ENCODE data around the gene SIRPA.
"Not testable (repeated sequence)": the region's sequence is repeated elsewhere in the genome, so short reads cannot be mapped to it uniquely, and the experiment has no call there.

SIRPA gene

GRCh38 chr20:1906361-1907051 is 11.3 kb downstream of the SIRPA start:
- DNase-seq (ENCODE audit: low spot score) (peak; percentile 5), FAIRE-seq (no peak)

- peak; percentile 86 for FAIRE-seq
- DNase-seq (ENCODE audit: low spot score), result peak; percentile 84
These were observed 12.4 kb downstream of the SIRPA start for GRCh38 chr20:1907586-1907985.

GRCh38 chr20:1908191-1908590 is 13.0 kb downstream of the SIRPA start:
- no peak for FAIRE-seq

GRCh38 chr20:1909097-1909496 is 13.9 kb downstream of the SIRPA start:
- no peak for FAIRE-seq
- DNase-seq (ENCODE audit: low spot score), result no peak

More at GRCh38 chr20:1908191-1908590, 13.0 kb downstream of the SIRPA start:
- no peak for DNase-seq (ENCODE audit: low spot score)

- FAIRE-seq, result no peak
- DNase-seq (ENCODE audit: low spot score), result no peak
These were observed 16.3 kb downstream of the SIRPA start for GRCh38 chr20:1911536-1911935.

- no peak for FAIRE-seq
- no peak for DNase-seq (ENCODE audit: low spot score)
These were observed 16.8 kb downstream of the SIRPA start for GRCh38 chr20:1912053-1912452.

GRCh38 chr20:1912646-1913045 is 17.4 kb downstream of the SIRPA start:
- no peak for DNase-seq (ENCODE audit: low spot score)
- no peak for FAIRE-seq

GRCh38 chr20:1915233-1915632 is 20.0 kb downstream of the SIRPA start:
- FAIRE-seq; DNase-seq (ENCODE audit: low spot score): not testable (repeated sequence)

- DNase-seq (ENCODE audit: low spot score), result no peak
- FAIRE-seq, result no peak
These were observed 20.5 kb downstream of the SIRPA start for GRCh38 chr20:1915725-1916124.

GRCh38 chr20:1917786-1918185 is 22.6 kb downstream of the SIRPA start:
- FAIRE-seq (no peak), DNase-seq (ENCODE audit: low spot score) (no peak)

- no peak for FAIRE-seq
- peak; percentile 11 for DNase-seq (ENCODE audit: low spot score)
These were observed 23.4 kb downstream of the SIRPA start for GRCh38 chr20:1918491-1919165.

- DNase-seq (ENCODE audit: low spot score) (peak; percentile 98), FAIRE-seq (peak; percentile 98)
These were observed 25.0 kb downstream of the SIRPA start for GRCh38 chr20:1920252-1920651.

- peak; percentile 89 for DNase-seq (ENCODE audit: low spot score)
- FAIRE-seq, result no peak
These were observed 25.6 kb downstream of the SIRPA start for GRCh38 chr20:1920826-1921225.

GRCh38 chr20:1921985-1922384 is 26.8 kb downstream of the SIRPA start:
- not testable (repeated sequence) for DNase-seq (ENCODE audit: low spot score)
- FAIRE-seq, result peak; percentile 20

- no peak for FAIRE-seq
These were observed 27.6 kb downstream of the SIRPA start for GRCh38 chr20:1922786-1923185.

GRCh38 chr20:1924910-1925861 is 30.0 kb downstream of the SIRPA start:
- no peak for FAIRE-seq

More at GRCh38 chr20:1922786-1923185, 27.6 kb downstream of the SIRPA start:
- DNase-seq (ENCODE audit: low spot score), result no peak

GRCh38 chr20:1926237-1926636 is 31.0 kb downstream of the SIRPA start:
- FAIRE-seq, result no peak
- no peak for DNase-seq (ENCODE audit: low spot score)

More at GRCh38 chr20:1924910-1925861, 30.0 kb downstream of the SIRPA start:
- DNase-seq (ENCODE audit: low spot score), result no peak

- FAIRE-seq (no peak), DNase-seq (ENCODE audit: low spot score) (no peak)
These were observed 32.0 kb downstream of the SIRPA start for GRCh38 chr20:1927217-1927616.

GRCh38 chr20:1928154-1928553 is 32.9 kb downstream of the SIRPA start:
- DNase-seq (ENCODE audit: low spot score) (no peak), FAIRE-seq (no peak)

- DNase-seq (ENCODE audit: low spot score) (no peak), FAIRE-seq (no peak)
These were observed 33.6 kb downstream of the SIRPA start for GRCh38 chr20:1928782-1929181.

- no peak for FAIRE-seq
These were observed 34.3 kb downstream of the SIRPA start for GRCh38 chr20:1929460-1929859.

GRCh38 chr20:1930165-1930564 is 35.0 kb downstream of the SIRPA start:
- FAIRE-seq (no peak), DNase-seq (ENCODE audit: low spot score) (no peak)

More at GRCh38 chr20:1929460-1929859, 34.3 kb downstream of the SIRPA start:
- no peak for DNase-seq (ENCODE audit: low spot score)

All from RCC 7860 (cell line).